Neural cell (in vitro differentiated cells): Measurements from ENCODE around the gene POLR1C. TPM values are rescaled to one million over a fixed set of nuclear protein-coding genes. Genes with fewer than 3 reads are reported as not detected.

Experiments
- H2AFZ ChIP-seq: fragments of 200-600, 300-800 bp; sonication (generic), shearing (Covaris generic); 2 replicates; pipeline ENCODE4 v1.6.0; 2014; ENCODE audit warnings: low read depth, mild to moderate bottlenecking, antibody characterized with exemption, low read length, moderate library complexity
- H3F3A ChIP-seq: fragments of 200-600 bp; shearing (Covaris generic); 2 replicates; pipeline ENCODE4 v1.6.1; 2016; ENCODE audit warnings: mild to moderate bottlenecking, moderate library complexity, mixed read lengths, antibody characterized with exemption, low read length; ENCODE audit not compliant: insufficient read depth, poor library complexity, severe bottlenecking
- H3K27ac ChIP-seq: fragments of 200-600, 300-800 bp; sonication (generic), shearing (Covaris generic); 2 replicates; pipeline ENCODE4 v1.5.1; 2014; ENCODE audit warnings: mild to moderate bottlenecking, low read length, moderate library complexity
- H3K27me3 ChIP-seq: fragments of 300-800, 200-600 bp; sonication (generic), shearing (Covaris generic); 2 replicates; pipeline ENCODE4 v1.6.0; 2014; ENCODE audit warnings: mild to moderate bottlenecking, low read depth, low read length, moderate library complexity; ENCODE audit not compliant: insufficient read depth
- H3K36me3 ChIP-seq: fragments of 300-800, 200-600 bp; sonication (generic), shearing (Covaris generic); 2 replicates; pipeline ENCODE4 v1.5.1; 2014; ENCODE audit warnings: mild to moderate bottlenecking, antibody characterized with exemption, low read length, moderate library complexity; ENCODE audit not compliant: insufficient read depth
- H3K4me2 ChIP-seq: fragments of 300-800, 200-600 bp; sonication (generic), shearing (Covaris generic); 2 replicates; pipeline ENCODE4 v1.6.0; 2014; ENCODE audit warnings: mild to moderate bottlenecking, low read length
- H3K4me3 ChIP-seq: fragments of 300-800, 200-600 bp; sonication (generic), shearing (Covaris generic); 2 replicates; pipeline ENCODE4 v1.5.1; 2014; ENCODE audit warnings: mild to moderate bottlenecking, low read length, moderate library complexity
- H3K79me2 ChIP-seq: fragments of 200-600 bp; shearing (Covaris generic); replicated peaks from 2 replicates; pipeline ENCODE4 v1.6.0; 2014; ENCODE audit warnings: mild to moderate bottlenecking, low read length, moderate library complexity; ENCODE audit not compliant: insufficient read depth
- H3K9ac ChIP-seq: fragments of 300-800, 200-600 bp; sonication (generic), shearing (Covaris generic); 2 replicates; pipeline ENCODE4 v1.6.1; 2016; ENCODE audit warnings: mild to moderate bottlenecking, low read length, mixed read lengths
- H3K9me2 ChIP-seq: fragments of 200-600 bp; shearing (Covaris generic); 2 replicates; pipeline ENCODE4 v1.6.1; 2016; ENCODE audit warnings: mild to moderate bottlenecking, low read length, mixed read lengths; ENCODE audit not compliant: insufficient read depth
- H3K9me3 ChIP-seq: fragments of 200-600, 300-800 bp; sonication (generic), shearing (Covaris generic); 2 replicates; pipeline ENCODE4 v1.6.1; 2016; ENCODE audit warnings: mild to moderate bottlenecking, mixed run types, low read length, moderate library complexity, mixed read lengths
- H4K20me1 ChIP-seq: fragments of 200-600 bp; shearing (Covaris generic); 2 replicates; pipeline ENCODE4 v1.6.1; 2016; ENCODE audit warnings: mild to moderate bottlenecking, mixed run types; ENCODE audit not compliant: insufficient read depth
- EP300 ChIP-seq: fragments of 450-650 bp; conservative IDR thresholded peaks from 2 replicates; pipeline ENCODE4 v1.6.1; 2014; ENCODE audit warnings: antibody characterized with exemption, mild to moderate bottlenecking, moderate library complexity; ENCODE audit not compliant: poor library complexity, severe bottlenecking
- EZH2 ChIP-seq: fragments of 200-600, 300-800 bp; shearing (Covaris generic), sonication (generic); IDR thresholded peaks from 2 replicates; pipeline ENCODE4 v1.6.1; 2014; ENCODE audit warnings: antibody characterized with exemption, low read length, borderline replicate concordance, mild to moderate bottlenecking; ENCODE audit not compliant: insufficient read depth, poor library complexity, severe bottlenecking
- MXI1 ChIP-seq: fragments of 450-650 bp; conservative IDR thresholded peaks from 2 replicates; pipeline ENCODE4 v1.6.1; 2014; ENCODE audit warnings: antibody characterized with exemption, mild to moderate bottlenecking; ENCODE audit not compliant: poor library complexity, severe bottlenecking
- POLR2AphosphoS5 ChIP-seq: IDR thresholded peaks from 2 replicates; pipeline ENCODE4 v1.6.1; 2012
- RAD21 ChIP-seq: fragments of 450-650 bp; conservative IDR thresholded peaks from 2 replicates; pipeline ENCODE4 v1.6.1; 2014; ENCODE audit warnings: antibody characterized with exemption, mild to moderate bottlenecking, moderate library complexity
- SMC3 ChIP-seq: fragments of 450-650 bp; conservative IDR thresholded peaks from 2 replicates; pipeline ENCODE4 v1.6.1; 2014; ENCODE audit warnings: antibody characterized with exemption, mild to moderate bottlenecking, moderate library complexity; ENCODE audit not compliant: poor library complexity
- TAF1 ChIP-seq: IDR thresholded peaks from 2 replicates; pipeline ENCODE4 v1.6.1; 2012; ENCODE audit warnings: low read depth
- polyA plus RNA-seq: library from polyadenylated mRNA; depleted of rRNA; stranded (reverse); fragments of >200 nt; gene quantifications from 2 replicates; pipeline ENCODE4 v1.2.3, GENCODE V29; 2014
- TF ChIP-seq, protein P1 (sequence below): fragments of 450-650 bp; IDR thresholded peaks from 2 replicates; pipeline ENCODE4 v1.5.1; 2014; ENCODE audit warnings: antibody characterized with exemption, mild to moderate bottlenecking, moderate library complexity; ENCODE audit not compliant: poor library complexity, severe bottlenecking
- TF ChIP-seq, protein P2 (sequence below): IDR thresholded peaks from 2 replicates; pipeline ENCODE4 v1.6.1; 2012; ENCODE audit warnings: borderline replicate concordance

Gene POLR1C
- polyA plus RNA-seq, 1 donor from 2014 or later, result 88.7 TPM

DNA sequence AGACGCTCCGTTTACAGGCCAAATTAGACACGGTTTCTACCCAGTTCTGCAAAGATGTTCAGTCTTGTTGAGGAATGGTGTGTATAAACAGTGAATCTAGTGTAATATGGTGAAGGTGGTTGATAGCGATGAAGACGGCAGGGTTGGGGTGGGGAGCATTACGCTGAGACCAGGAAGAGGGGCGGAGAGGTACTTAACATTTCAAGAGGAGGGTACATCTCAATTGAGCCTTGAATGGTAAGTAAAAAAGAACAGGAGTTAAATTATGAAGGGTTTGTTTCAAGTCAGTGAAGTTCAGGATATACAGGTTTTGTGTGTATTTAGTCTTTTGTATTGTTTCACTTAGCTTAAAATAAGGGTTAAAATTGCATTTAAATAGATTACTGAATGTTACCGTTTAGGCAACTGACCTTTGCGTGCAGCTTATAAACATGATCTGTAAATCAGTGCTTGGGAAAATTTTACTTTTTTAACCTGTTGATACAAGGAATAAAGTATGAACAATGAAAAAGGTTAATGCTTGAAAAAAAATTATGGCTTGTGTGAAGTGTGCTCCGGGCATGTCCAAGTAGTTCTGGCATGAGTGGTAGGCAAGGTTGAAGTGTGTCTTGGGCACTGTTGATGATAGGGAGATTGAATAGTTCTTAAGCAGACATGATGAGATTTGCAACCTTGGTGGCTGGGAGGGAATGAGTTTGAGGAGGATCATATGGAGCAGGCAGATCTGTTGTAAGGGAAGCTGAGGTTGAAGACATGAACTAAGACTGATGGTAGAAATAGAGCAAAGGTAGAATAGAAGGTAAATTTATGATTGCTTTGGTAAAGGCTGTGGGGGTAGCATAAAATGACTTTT lies 842 bp downstream of the POLR1C start:
- TF ChIP-seq POLR2AphosphoS5, result no peak
- H3K4me2 ChIP-seq, result peak overlapping the region; percentile 87
- H3K36me3 ChIP-seq, result no peaks in the 10 kb centered on the region
- H3K27me3 ChIP-seq, result no peaks in the 10 kb centered on the region
- H3F3A ChIP-seq, result no peaks in the 10 kb centered on the region
- no peaks in the 10 kb centered on the region for H3K9me2 ChIP-seq
- peak overlapping the region; percentile 95 for H3K27ac ChIP-seq
- H4K20me1 ChIP-seq, result no peaks in the 10 kb centered on the region
- H3K4me3 ChIP-seq, result peak overlapping the region; percentile 99
- peaks cover 44% of the 10 kb centered on the region for H3K79me2 ChIP-seq
- peak overlapping the region; percentile 47 for H2AFZ ChIP-seq
- peak overlapping the region; percentile 99 for H3K9ac ChIP-seq
- H3K9me3 ChIP-seq, result no peaks in the 10 kb centered on the region

DNA sequence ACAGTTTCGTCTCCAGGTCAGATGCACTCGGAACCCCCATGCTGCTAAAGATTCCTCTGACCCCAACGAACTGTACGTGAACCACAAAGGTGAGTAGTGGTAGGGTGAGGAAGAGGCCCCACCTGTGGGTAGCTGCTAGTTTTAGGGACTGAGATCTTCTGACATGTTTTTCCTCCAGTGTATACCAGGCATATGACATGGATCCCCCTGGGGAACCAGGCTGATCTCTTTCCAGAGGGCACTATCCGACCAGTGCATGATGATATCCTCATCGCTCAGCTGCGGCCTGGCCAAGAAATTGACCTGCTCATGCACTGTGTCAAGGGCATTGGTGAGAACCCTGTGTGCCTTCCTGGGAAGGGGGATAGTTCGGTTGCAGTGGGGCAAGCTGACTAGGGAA lies 3.2 kb downstream of the POLR1C start:
- Histone ChIP-seq H3K9me3 (no peaks in the 10 kb centered on the region), H3K79me2 (peaks cover 34% of the 10 kb centered on the region), H4K20me1 (no peaks in the 10 kb centered on the region), H3K4me3 (no peak overlapping the region), H3K9me2 (no peaks in the 10 kb centered on the region), H2AFZ (no peak overlapping the region), H3K27me3 (no peaks in the 10 kb centered on the region), H3K9ac (no peak overlapping the region), H3K36me3 (no peaks in the 10 kb centered on the region), H3F3A (no peaks in the 10 kb centered on the region), H3K4me2 (no peak overlapping the region), H3K27ac (no peak overlapping the region)
- TF ChIP-seq EP300 (no peak), RAD21 (no peak), EZH2 (no peak), TAF1 (no peak), SMC3 (no peak), MXI1 (no peak), POLR2AphosphoS5 (no peak)
- TF ChIP-seq, protein P1, sequence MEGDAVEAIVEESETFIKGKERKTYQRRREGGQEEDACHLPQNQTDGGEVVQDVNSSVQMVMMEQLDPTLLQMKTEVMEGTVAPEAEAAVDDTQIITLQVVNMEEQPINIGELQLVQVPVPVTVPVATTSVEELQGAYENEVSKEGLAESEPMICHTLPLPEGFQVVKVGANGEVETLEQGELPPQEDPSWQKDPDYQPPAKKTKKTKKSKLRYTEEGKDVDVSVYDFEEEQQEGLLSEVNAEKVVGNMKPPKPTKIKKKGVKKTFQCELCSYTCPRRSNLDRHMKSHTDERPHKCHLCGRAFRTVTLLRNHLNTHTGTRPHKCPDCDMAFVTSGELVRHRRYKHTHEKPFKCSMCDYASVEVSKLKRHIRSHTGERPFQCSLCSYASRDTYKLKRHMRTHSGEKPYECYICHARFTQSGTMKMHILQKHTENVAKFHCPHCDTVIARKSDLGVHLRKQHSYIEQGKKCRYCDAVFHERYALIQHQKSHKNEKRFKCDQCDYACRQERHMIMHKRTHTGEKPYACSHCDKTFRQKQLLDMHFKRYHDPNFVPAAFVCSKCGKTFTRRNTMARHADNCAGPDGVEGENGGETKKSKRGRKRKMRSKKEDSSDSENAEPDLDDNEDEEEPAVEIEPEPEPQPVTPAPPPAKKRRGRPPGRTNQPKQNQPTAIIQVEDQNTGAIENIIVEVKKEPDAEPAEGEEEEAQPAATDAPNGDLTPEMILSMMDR, result no peak
- TF ChIP-seq, protein P2, sequence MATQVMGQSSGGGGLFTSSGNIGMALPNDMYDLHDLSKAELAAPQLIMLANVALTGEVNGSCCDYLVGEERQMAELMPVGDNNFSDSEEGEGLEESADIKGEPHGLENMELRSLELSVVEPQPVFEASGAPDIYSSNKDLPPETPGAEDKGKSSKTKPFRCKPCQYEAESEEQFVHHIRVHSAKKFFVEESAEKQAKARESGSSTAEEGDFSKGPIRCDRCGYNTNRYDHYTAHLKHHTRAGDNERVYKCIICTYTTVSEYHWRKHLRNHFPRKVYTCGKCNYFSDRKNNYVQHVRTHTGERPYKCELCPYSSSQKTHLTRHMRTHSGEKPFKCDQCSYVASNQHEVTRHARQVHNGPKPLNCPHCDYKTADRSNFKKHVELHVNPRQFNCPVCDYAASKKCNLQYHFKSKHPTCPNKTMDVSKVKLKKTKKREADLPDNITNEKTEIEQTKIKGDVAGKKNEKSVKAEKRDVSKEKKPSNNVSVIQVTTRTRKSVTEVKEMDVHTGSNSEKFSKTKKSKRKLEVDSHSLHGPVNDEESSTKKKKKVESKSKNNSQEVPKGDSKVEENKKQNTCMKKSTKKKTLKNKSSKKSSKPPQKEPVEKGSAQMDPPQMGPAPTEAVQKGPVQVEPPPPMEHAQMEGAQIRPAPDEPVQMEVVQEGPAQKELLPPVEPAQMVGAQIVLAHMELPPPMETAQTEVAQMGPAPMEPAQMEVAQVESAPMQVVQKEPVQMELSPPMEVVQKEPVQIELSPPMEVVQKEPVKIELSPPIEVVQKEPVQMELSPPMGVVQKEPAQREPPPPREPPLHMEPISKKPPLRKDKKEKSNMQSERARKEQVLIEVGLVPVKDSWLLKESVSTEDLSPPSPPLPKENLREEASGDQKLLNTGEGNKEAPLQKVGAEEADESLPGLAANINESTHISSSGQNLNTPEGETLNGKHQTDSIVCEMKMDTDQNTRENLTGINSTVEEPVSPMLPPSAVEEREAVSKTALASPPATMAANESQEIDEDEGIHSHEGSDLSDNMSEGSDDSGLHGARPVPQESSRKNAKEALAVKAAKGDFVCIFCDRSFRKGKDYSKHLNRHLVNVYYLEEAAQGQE, result no peak
